Measurements from ENCODE around the gene CES5A.
"Not testable (repeated sequence)": the region's sequence is repeated elsewhere in the genome, so short reads cannot be mapped to it uniquely, and the experiment has no call there.

The CES5A gene

GRCh38 chr16:55875273-55875672 lies at the start of gene CES5A:
TSS of gene CES5A (minus strand) at chr16:55875373. CDS start at chr16:55875221, 152 bp downstream.
- no peak for DNase-seq

GRCh38 chr16:55922662-55923061 lies 47.5 kb upstream of the CES5A start:
- no peak for DNase-seq

- no peak for DNase-seq
Observed at GRCh38 chr16:55917373-55918160, 42.4 kb upstream of the CES5A start.

GRCh38 chr16:55915096-55915827 lies 40.1 kb upstream of the CES5A start:
- DNase-seq: no peak

- no peak for DNase-seq
Observed at GRCh38 chr16:55914383-55914782, 39.2 kb upstream of the CES5A start.

GRCh38 chr16:55913716-55914115 lies 38.5 kb upstream of the CES5A start:
- no peak for DNase-seq

- DNase-seq: not testable (repeated sequence)
Observed at GRCh38 chr16:55913121-55913520, 37.9 kb upstream of the CES5A start.

GRCh38 chr16:55912022-55912421 lies 36.8 kb upstream of the CES5A start:
- DNase-seq: no peak

- DNase-seq: no peak
Observed at GRCh38 chr16:55911616-55912015, 36.4 kb upstream of the CES5A start.

- no peak for DNase-seq
Observed at GRCh38 chr16:55909876-55910275, 34.7 kb upstream of the CES5A start.

- DNase-seq: no peak
Observed at GRCh38 chr16:55908641-55909040, 33.5 kb upstream of the CES5A start.

GRCh38 chr16:55907661-55908060 lies 32.5 kb upstream of the CES5A start:
- no peak for DNase-seq

- DNase-seq: no peak
Observed at GRCh38 chr16:55906123-55906522, 30.9 kb upstream of the CES5A start.

GRCh38 chr16:55905651-55906050 lies 30.5 kb upstream of the CES5A start:
- no peak for DNase-seq

- DNase-seq: no peak
Observed at GRCh38 chr16:55901566-55902217, 26.5 kb upstream of the CES5A start.

- DNase-seq: no peak
Observed at GRCh38 chr16:55900616-55901393, 25.6 kb upstream of the CES5A start.

- DNase-seq: no peak
Observed at GRCh38 chr16:55899857-55900256, 24.7 kb upstream of the CES5A start.

GRCh38 chr16:55898592-55898991 lies 23.4 kb upstream of the CES5A start:
- DNase-seq: no peak

- DNase-seq: no peak
Observed at GRCh38 chr16:55892821-55893220, 17.6 kb upstream of the CES5A start.

- DNase-seq: no peak
Observed at GRCh38 chr16:55889518-55889917, 14.3 kb upstream of the CES5A start.

- DNase-seq: no peak
Observed at GRCh38 chr16:55888546-55888945, 13.4 kb upstream of the CES5A start.

GRCh38 chr16:55876854-55877253 lies 1.7 kb upstream of the CES5A start:
- no peak for DNase-seq

GRCh38 chr16:55873122-55873521 lies 2.1 kb downstream of the CES5A start:
- no peak for DNase-seq
